Measurements from ENCODE around the gene MRPL27.

MRPL27 gene

GRCh38 chr17:50365649-50366393, 7.2 kb downstream of the MRPL27 start:
- H3K4me3 ChIP-seq (replicated peaks; ENCODE audit: low read depth, low read length), result no peak overlapping the region
- no peak for DNase-seq (ENCODE audit: extremely low read depth, low read depth)
- TF ChIP-seq CTCF (IDR thresholded peaks at IDR 0.05; ENCODE audit: low read depth, low read length, missing control alignments), result no peak

- no peak for DNase-seq (ENCODE audit: extremely low read depth, low read depth)
- TF ChIP-seq CTCF (IDR thresholded peaks at IDR 0.05; ENCODE audit: low read depth, low read length, missing control alignments), result no peak
- H3K4me3 ChIP-seq (replicated peaks; ENCODE audit: low read depth, low read length), result no peak overlapping the region
Measured at GRCh38 chr17:50365165-50365564, 7.8 kb downstream of the MRPL27 start.

GRCh38 chr17:50364715-50365114, 8.3 kb downstream of the MRPL27 start:
- TF ChIP-seq CTCF (IDR thresholded peaks at IDR 0.05; ENCODE audit: low read depth, low read length, missing control alignments), result peak; percentile 16
- no peak for DNase-seq (ENCODE audit: extremely low read depth, low read depth)
- H3K4me3 ChIP-seq (replicated peaks; ENCODE audit: low read depth, low read length), result no peak overlapping the region

- TF ChIP-seq CTCF (IDR thresholded peaks at IDR 0.05; ENCODE audit: low read depth, low read length, missing control alignments), result no peak
Measured at GRCh38 chr17:50364061-50364458, 8.9 kb downstream of the MRPL27 start.

GRCh38 chr17:50363217-50364060, 9.5 kb downstream of the MRPL27 start:
- no peak for TF ChIP-seq CTCF (IDR thresholded peaks at IDR 0.05; ENCODE audit: low read depth, low read length, missing control alignments)
- H3K4me3 ChIP-seq (replicated peaks; ENCODE audit: low read depth, low read length), result no peak overlapping the region
- no peak for DNase-seq (ENCODE audit: extremely low read depth, low read depth)

More at GRCh38 chr17:50364061-50364458, 8.9 kb downstream of the MRPL27 start:
- no peak for DNase-seq (ENCODE audit: extremely low read depth, low read depth)
- no peak overlapping the region for H3K4me3 ChIP-seq (replicated peaks; ENCODE audit: low read depth, low read length)

- no peak for TF ChIP-seq CTCF (IDR thresholded peaks at IDR 0.05; ENCODE audit: low read depth, low read length, missing control alignments)
- DNase-seq (ENCODE audit: extremely low read depth, low read depth), result no peak
- H3K4me3 ChIP-seq (replicated peaks; ENCODE audit: low read depth, low read length), result no peak overlapping the region
Measured at GRCh38 chr17:50362661-50363060, 10.3 kb downstream of the MRPL27 start.

Data from HFF-Myc (cell line).